Activated CD4-positive, alpha-beta T cell treated with anti-CD3 and anti-CD28 coated beads, Interleukin-2, amount 10 ng/mL, durations not matched to agents 24 days and 14 days (primary cell): ENCODE results near the gene SYNC. TPM values are rescaled to one million over a fixed set of nuclear protein-coding genes. Genes with fewer than 3 reads are reported as not detected.

ENCODE experiments used
- DNase-seq: peaks from one replicate; pipeline ENCODE4 v3.0.0; 2022
- H3K27ac Mint-ChIP-seq: one replicate; pipeline ENCODE4 v1.8.0; 2022; ENCODE audit warnings: mild to moderate bottlenecking, mixed read lengths
- H3K27me3 Mint-ChIP-seq: one replicate; pipeline ENCODE4 v1.8.0; 2022; ENCODE audit warnings: mixed read lengths
- H3K36me3 Mint-ChIP-seq: one replicate; pipeline ENCODE4 v1.8.0; 2022; ENCODE audit warnings: low read depth, mild to moderate bottlenecking, mixed read lengths
- H3K4me1 Mint-ChIP-seq: one replicate; pipeline ENCODE4 v1.8.0; 2021; ENCODE audit warnings: mixed read lengths
- H3K4me3 Mint-ChIP-seq: one replicate; pipeline ENCODE4 v1.8.0; 2022; ENCODE audit warnings: mild to moderate bottlenecking, moderate library complexity, mixed read lengths
- H3K9me3 Mint-ChIP-seq: one replicate; pipeline ENCODE4 v1.8.0; 2021; ENCODE audit warnings: mixed read lengths
- intact Hi-C: fragments of 100-400 bp; cut with micrococcal nuclease; formaldehyde crosslinking; loops from one replicate; pipeline ENCODE4 v1.15.1; 2023
- total RNA-seq: library from RNA; stranded (reverse); gene quantifications from 2 replicates; pipeline ENCODE4 v1.2.3, GENCODE V29; 2022

SYNC gene
- total RNA-seq: not detected in 2 replicates

DNA sequence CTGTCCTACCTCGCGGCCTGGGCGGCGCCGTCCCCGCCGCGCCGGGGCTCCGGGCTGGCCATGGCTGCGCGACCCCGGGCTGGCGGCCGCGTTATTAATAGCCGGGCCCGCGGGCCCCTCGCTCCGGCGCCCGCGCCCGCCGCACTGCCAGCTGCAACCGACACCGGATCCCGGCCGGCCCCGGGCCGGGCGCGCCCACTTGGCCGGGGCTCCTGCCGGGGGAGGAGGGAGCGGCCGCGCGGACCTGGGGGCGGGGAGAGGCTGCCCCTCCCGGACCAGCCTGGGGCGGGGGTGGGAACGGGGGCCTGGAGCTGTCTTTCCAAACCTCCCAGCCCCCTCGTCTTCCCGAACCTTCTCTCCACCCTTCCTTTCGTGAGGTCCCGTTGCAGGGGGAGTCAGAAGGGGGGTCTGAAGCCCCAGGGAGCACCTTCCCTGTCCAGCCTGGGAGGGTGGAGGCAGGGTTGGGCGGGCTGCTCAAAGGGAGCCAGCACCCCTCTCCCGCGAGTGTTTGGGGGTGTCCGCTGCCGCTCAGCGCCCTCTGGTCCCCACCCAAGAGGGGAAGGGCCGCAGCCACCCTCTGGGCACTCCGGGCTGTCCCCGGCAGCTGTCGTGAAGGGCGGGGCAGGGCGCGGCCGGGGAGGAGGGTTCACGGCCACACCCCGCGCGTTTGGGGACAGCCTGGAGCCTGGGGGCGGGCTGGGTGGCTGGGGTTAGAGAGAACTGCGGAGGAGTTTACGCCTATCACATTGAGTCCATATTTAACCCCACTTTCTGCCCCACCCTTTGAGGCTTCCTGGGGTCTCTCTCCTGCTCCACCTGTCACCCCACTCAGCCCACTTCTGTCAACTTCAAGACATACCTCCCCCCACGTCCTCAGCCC is at the start of gene SYNC:
Gene SYNC (minus strand): TSS at position 172 of the 880 bp plus-strand sequence. CDS start 110 bp downstream, at position 62.
- intact Hi-C loops: no loop called here
- Mint-ChIP-seq H3K36me3 (peaks cover 3% of the 10 kb centered on the region), H3K27me3 (peaks cover 42% of the 10 kb centered on the region), H3K4me1 (peaks cover 9% of the 10 kb centered on the region), H3K4me3 (peak within 1 kb of the TSS; percentile 59), H3K27ac (no peak within 1 kb of the TSS), H3K9me3 (no peaks in the 10 kb centered on the region)
- peak; percentile 77 for DNase-seq

DNA sequence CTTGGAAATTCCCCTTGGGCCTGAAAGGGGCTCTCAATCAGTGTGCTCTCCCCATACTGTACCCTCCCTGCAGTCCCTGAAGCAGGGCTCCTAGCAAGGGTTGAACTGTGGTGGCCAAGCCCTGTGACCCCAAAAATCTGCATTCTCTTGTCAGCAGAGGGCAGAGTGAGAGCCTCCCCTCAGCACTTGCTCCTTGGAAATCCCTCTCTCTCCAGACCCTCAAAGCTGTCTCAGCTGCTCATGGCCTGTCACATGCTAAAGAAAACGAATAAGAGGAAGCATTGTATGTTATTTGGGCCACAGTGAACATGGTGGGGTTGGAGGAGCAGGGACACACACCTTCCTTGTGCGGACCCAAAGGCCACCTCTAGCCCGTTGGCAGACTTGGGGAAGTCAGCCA is 47.2 kb upstream of the SYNC start:
- Mint-ChIP-seq H3K36me3 (no peaks in the 10 kb centered on the region), H3K4me1 (peaks cover 8% of the 10 kb centered on the region), H3K9me3 (no peaks in the 10 kb centered on the region), H3K27me3 (peaks cover 27% of the 10 kb centered on the region), H3K27ac (no peak overlapping the region), H3K4me3 (no peak overlapping the region)
- intact Hi-C loops: no loop called here
- no peak for DNase-seq

DNA sequence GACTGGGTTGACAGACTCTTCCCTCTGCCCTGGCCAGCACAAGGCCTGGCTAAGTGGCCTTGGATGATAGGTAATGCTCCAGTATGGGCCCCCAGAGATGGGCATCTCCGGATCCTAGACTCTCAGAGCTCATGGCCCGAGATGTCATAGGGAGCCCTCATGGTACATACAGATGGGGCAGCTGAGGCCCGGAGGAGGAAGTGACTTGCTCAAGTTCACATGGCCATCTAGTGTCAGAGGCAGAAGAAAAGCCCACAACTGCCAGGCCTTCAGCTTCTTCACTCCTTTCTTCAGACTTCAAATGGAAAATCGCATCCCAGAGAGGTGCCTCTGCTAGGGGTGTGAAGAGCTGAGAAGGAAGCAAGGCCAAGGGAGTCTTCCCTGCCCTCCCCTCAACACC is 46.8 kb upstream of the SYNC start:
- H3K27me3 Mint-ChIP-seq: peaks cover 27% of the 10 kb centered on the region
- no peak for DNase-seq
- no peaks in the 10 kb centered on the region for H3K36me3 Mint-ChIP-seq
- no peaks in the 10 kb centered on the region for H3K9me3 Mint-ChIP-seq
- H3K4me1 Mint-ChIP-seq: peaks cover 6% of the 10 kb centered on the region
- no peak overlapping the region for H3K4me3 Mint-ChIP-seq
- intact Hi-C loops: no loop called here
- H3K27ac Mint-ChIP-seq: no peak overlapping the region

DNA sequence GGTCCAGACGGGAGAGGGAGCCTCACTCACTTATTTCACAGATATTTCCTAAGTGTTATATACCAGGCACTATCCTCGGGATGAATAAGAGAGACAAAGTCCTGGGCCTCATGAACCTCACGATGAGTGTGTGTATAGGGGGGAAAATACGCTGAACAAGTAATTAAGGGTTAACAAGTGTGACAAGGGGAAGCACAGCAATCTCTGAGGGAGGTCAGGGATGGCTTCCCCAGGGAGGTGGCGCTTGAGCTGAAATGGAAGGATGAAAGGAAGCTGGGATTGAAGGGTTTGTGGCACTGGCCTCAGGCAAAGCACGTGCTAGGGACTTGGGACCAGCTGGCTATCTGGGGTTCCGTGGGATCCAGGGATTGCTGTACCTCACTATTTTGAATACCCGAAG is 46.4 kb upstream of the SYNC start:
- no peaks in the 10 kb centered on the region for H3K9me3 Mint-ChIP-seq
- H3K27ac Mint-ChIP-seq: no peak overlapping the region
- no peak overlapping the region for H3K4me3 Mint-ChIP-seq
- no peak for DNase-seq
- H3K36me3 Mint-ChIP-seq: no peaks in the 10 kb centered on the region
- H3K27me3 Mint-ChIP-seq: peaks cover 29% of the 10 kb centered on the region
- intact Hi-C loops: no loop called here
- peaks cover 3% of the 10 kb centered on the region for H3K4me1 Mint-ChIP-seq

DNA sequence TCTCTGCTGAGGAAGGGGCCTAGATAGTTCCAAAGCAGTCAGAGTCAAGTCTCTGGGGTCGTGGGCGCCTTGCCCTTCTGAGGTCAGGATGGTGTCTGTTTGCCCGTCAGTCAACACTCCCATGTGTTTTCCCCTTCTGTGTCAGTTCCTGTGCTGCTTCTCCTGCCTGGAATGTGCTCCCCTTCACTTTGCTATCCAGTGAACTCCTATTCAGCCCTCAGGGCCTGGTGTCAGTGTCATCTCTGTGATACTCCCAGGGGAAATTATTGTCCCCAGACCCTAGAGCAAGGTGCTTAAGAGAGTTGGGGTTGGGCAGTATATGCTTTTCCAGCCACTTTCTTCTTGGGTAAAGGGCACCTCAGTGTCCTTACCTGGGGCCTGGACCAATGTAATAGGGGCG is 45.8 kb upstream of the SYNC start:
- H3K36me3 Mint-ChIP-seq: no peaks in the 10 kb centered on the region

DNA sequence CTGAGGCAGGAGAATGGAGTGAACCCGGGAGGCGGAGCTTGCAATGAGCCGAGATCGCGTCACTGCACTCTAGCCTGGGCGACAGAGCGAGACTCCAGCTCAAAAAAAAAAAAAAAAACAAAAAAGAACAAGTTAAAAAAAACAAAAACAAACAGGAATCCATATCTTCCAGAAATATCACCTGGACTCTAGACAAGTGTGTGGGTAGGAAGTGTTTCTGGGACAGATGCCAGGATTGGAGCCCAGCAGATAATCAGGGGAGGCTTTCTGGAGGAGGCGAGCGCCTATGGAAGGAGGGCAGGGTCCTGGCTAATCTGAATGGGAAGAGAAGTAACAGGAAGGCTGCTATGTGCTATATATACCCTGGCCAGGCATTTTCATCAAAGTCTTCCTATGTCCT is 43.6 kb upstream of the SYNC start:
- H3K9me3 Mint-ChIP-seq: no peaks in the 10 kb centered on the region
- no peaks in the 10 kb centered on the region for H3K4me1 Mint-ChIP-seq
- H3K36me3 Mint-ChIP-seq: no peaks in the 10 kb centered on the region
- no peak overlapping the region for H3K27ac Mint-ChIP-seq
- intact Hi-C loops: no loop called here
- peaks cover 35% of the 10 kb centered on the region for H3K27me3 Mint-ChIP-seq
- no peak overlapping the region for H3K4me3 Mint-ChIP-seq
- DNase-seq: no peak

More for the DNA sequence above, 45.8 kb upstream of the SYNC start:
- no peak overlapping the region for H3K4me3 Mint-ChIP-seq
- intact Hi-C loops: no loop called here
- peaks cover 32% of the 10 kb centered on the region for H3K27me3 Mint-ChIP-seq
- H3K9me3 Mint-ChIP-seq: no peaks in the 10 kb centered on the region
- H3K4me1 Mint-ChIP-seq: peaks cover 3% of the 10 kb centered on the region
- H3K27ac Mint-ChIP-seq: no peak overlapping the region
- no peak for DNase-seq

DNA sequence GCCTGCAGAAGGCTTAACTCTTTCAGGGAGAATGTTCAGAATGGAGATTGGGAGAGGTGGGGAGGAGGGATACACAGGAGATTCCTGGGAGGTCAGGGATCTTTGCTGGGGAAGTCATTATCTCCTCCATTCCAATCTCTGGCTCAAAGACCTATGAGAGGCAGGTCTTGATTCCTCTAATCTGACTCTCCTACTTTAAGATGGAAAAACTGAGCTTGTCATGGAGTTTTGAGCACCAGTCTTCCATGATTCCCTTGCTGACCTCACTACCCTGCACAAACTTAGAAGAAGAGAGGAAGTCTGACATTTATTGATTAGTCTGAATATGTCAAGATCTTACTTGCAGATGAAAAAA is 41.5 kb upstream of the SYNC start:
- Mint-ChIP-seq H3K36me3 (no peaks in the 10 kb centered on the region), H3K27ac (no peak overlapping the region), H3K9me3 (no peaks in the 10 kb centered on the region), H3K4me3 (no peak overlapping the region), H3K4me1 (no peaks in the 10 kb centered on the region), H3K27me3 (peaks cover 42% of the 10 kb centered on the region)
- DNase-seq: no peak
- intact Hi-C loops: no loop called here

DNA sequence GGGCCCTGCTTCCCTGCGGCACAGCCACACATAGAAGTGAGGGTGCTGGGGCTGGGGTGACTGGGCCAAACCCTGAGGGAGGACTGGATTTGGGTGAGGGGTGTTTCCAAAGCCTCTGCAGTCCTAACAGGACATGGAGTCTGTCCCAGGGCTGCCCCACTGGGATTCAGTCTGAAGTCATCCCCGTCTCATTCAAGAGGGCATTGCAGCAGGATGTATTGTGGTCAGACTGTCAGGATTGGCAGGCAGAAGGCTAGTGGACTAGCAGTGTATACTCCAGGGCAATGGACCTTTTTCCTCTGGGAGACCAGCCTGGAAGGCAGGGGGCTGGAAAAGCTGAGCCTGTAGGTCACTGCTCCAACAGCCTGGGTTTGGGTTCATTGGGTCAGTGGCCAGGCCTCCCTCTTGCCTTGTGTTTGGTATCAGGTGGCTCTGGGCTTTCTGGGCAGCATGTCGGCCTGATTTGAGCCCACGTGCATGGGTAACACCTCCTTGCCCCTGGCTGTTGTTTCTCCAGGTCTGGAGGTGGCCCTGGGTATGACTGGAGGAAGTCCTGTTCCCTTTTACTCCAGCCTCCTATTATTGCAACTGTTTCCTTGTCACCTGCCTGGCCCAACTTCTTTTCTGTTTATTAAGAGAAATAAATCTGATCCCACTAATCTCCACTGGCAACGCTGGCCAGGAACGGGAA is 41.0 kb upstream of the SYNC start:
- Mint-ChIP-seq H3K4me3 (no peak overlapping the region), H3K9me3 (no peaks in the 10 kb centered on the region), H3K4me1 (no peaks in the 10 kb centered on the region), H3K27me3 (peaks cover 39% of the 10 kb centered on the region), H3K36me3 (no peaks in the 10 kb centered on the region), H3K27ac (no peak overlapping the region)
- no peak for DNase-seq
- intact Hi-C loops: no loop called here

DNA sequence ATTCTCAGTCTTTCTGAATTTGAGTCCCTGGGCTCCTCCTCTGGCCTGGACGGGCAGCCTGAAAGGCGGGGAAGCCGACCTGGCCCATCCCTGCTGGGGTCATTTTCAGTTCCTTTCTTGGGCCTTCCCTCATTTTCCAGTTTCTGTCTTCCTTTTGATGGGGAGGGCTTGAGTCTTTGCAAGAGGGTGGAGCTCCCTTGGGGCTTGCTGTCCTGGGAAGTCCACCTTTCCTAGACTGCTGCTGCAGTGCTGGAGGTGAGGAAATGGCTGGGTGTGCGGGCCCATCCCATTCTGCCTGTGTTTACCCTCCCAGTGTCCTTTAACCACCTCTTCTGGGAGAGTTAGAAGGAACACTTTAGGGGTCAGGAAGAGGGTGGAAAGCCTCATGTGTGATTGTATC is 40.4 kb upstream of the SYNC start:
- DNase-seq: no peak
- Mint-ChIP-seq H3K27me3 (peaks cover 39% of the 10 kb centered on the region), H3K27ac (no peak overlapping the region), H3K4me1 (no peaks in the 10 kb centered on the region), H3K36me3 (no peaks in the 10 kb centered on the region), H3K4me3 (peak overlapping the region; percentile 74), H3K9me3 (no peaks in the 10 kb centered on the region)
- intact Hi-C loops: no loop called here

DNA sequence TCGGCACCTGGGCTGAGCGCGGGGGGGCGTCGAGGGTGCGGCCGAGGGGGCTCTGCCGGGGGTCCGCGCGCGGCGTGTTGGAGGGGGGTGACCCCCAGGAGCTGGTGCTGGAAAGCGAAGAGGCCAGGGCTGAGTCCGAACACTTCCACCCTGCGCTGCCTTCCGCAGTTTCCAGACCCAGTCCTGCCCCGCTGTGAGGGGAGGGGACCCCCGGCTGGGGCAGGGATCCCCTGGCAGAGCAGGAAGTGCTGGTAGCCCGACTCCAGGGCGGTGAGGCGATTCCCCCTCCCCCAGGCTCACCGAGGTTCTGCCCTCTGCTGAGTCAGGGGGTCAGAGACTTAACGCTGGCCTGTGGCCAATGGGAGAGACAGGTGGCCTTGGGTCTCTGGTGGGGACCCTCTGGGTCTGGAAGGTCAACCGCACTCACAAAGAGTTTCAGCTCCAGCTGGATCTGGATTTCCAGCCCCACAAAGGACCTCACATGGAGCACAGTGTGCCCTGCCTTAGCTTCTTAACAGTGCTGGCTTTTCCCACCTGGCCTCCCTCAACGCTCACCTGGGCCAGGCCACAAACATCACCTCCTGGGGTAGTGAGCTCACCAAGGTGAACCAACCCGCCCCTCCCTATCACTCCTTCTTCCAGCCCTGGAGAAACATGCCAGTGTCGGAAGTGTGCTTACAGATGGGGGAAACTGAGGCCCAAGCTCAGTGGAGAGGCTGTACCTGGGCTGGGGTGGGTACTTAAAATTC is 39.8 kb upstream of the SYNC start:
- H3K9me3 Mint-ChIP-seq: no peaks in the 10 kb centered on the region
- intact Hi-C loops: no loop called here
- peak overlapping the region; percentile 74 for H3K4me3 Mint-ChIP-seq
- DNase-seq: no peak
- H3K27ac Mint-ChIP-seq: no peak overlapping the region
- no peaks in the 10 kb centered on the region for H3K36me3 Mint-ChIP-seq
- H3K27me3 Mint-ChIP-seq: peaks cover 43% of the 10 kb centered on the region
- no peaks in the 10 kb centered on the region for H3K4me1 Mint-ChIP-seq

DNA sequence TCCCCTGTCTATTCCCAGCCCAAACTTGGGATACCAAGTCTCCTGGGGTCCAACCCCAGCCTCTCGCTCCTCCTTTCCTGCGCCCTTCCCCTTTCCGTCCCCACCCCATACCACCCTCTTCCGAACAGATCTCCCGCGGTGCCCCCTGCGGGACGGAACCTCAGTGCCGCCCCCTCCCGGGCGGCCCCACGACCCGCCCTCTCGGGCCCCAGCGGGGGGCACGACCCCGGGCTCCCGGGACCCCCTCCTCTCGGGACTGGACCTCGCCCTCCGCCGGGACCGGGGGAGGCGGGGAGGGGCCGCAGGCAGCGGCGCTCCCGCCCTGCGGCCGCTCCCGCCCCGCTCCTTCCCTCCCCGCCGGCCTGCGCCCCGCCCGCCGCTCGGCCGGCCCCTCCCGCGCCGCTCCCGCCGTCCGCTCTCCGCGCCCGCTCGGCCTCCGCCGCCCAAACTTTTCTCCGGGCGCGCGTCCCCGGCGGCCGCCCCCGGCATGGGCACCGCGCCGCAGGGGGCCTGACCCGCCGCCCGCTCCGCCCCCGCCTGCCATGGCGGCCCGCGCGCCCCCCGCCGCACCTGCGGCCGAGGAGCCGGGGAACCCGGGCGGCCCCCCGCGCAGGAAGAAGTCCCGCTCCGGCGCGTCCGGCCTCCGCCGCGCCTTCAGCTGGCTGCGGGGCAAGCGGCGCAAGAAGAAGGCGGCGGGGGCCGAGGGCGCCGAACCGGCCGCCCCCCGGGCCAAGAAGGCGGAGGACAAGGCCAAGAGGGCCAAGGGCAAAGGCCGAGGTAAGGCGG is 39.0 kb upstream of the SYNC start:
- intact Hi-C loops: no loop called here
- Mint-ChIP-seq H3K9me3 (no peaks in the 10 kb centered on the region), H3K27me3 (peaks cover 47% of the 10 kb centered on the region), H3K27ac (no peak overlapping the region), H3K4me3 (peak overlapping the region; percentile 70), H3K4me1 (no peaks in the 10 kb centered on the region), H3K36me3 (no peaks in the 10 kb centered on the region)
- DNase-seq: peak; percentile 67

DNA sequence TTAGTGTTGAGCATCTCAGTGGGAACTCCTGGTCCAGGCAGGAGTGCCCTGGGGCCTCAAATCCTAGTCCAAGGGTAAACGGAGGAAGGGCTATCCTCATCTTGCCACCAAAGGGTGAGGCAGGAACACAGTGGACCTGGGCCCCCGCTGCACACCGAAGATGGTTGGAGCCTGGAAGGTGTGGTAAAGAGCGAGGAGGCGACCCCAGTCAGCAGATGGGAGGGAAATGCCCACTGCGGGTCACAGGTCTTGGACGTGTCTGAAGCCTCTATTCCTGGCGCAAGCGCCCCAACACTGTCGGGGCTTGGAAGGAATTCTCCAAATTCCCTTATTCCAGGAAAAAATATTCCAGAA is 38.5 kb upstream of the SYNC start:
- Mint-ChIP-seq H3K27ac (no peak overlapping the region), H3K4me1 (no peaks in the 10 kb centered on the region), H3K4me3 (peak overlapping the region; percentile 70), H3K9me3 (no peaks in the 10 kb centered on the region), H3K27me3 (peaks cover 45% of the 10 kb centered on the region), H3K36me3 (no peaks in the 10 kb centered on the region)
- intact Hi-C loops: no loop called here
- no peak for DNase-seq
